HepG2 (cell line): ENCODE results near the gene TTN. TPM values are rescaled to one million over a fixed set of nuclear protein-coding genes. Genes with fewer than 3 reads are reported as not detected.

Source experiments
- ASH2L ChIP-seq: fragments of 300-600, 200-600 bp; sonication (generic); IDR thresholded peaks from 2 replicates; pipeline ENCODE4 v1.7.0; 2017; ENCODE audit warnings: low read depth, mild to moderate bottlenecking, moderate library complexity, mixed read lengths, low read length; ENCODE audit not compliant: insufficient read length
- FOXP1 ChIP-seq, 2 experiments: fragments of 450-650 bp in 1 of 2; IDR thresholded peaks; 2 replicates each; pipeline ENCODE4 v1.6.1; 2017 to 2018; ENCODE audit warnings: antibody characterized with exemption in 1 of 2
- GMEB1 ChIP-seq: sonication (generic); formaldehyde crosslinking; IDR thresholded peaks from 2 replicates; pipeline ENCODE4 v1.5.1; 2020; ENCODE audit warnings: missing genetic modification reagents, mild to moderate bottlenecking, borderline replicate concordance
- IRF9 ChIP-seq: sonication (generic); formaldehyde crosslinking; IDR thresholded peaks from 2 replicates; pipeline ENCODE4 v1.8.0; 2022; ENCODE audit warnings: missing genetic modification reagents, mild to moderate bottlenecking, borderline replicate concordance
- KAT2B ChIP-seq: fragments of 150-350 bp; IDR thresholded peaks from 2 replicates; pipeline ENCODE4 v1.6.1; 2014; ENCODE audit warnings: low read depth, low read length, borderline replicate concordance
- NBN ChIP-seq: fragments of 450-650 bp; conservative IDR thresholded peaks from 2 replicates; pipeline ENCODE4 v1.6.1; 2017
- NFE2L2 ChIP-seq: fragments of 150-350 bp; IDR thresholded peaks from 2 replicates; pipeline ENCODE4 v1.6.1; 2014; ENCODE audit warnings: low read length
- SALL1 ChIP-seq: sonication (generic); formaldehyde crosslinking; IDR thresholded peaks from 2 replicates; pipeline ENCODE4 v1.8.0; 2022; ENCODE audit warnings: mild to moderate bottlenecking, missing genetic modification reagents
- TCF7L2 ChIP-seq: IDR thresholded peaks from 2 replicates; pipeline ENCODE4 v1.6.1; 2011; ENCODE audit warnings: mild to moderate bottlenecking, low read depth, low read length, moderate library complexity
- ZBTB1 ChIP-seq: sonication (generic); formaldehyde crosslinking; IDR thresholded peaks from 2 replicates; pipeline ENCODE4 v1.4.0; 2020; ENCODE audit warnings: missing genetic modification reagents, borderline replicate concordance
- ZFP36L2 ChIP-seq: sonication (generic); formaldehyde crosslinking; IDR thresholded peaks from 2 replicates; pipeline ENCODE4 v1.4.0; 2020; ENCODE audit warnings: missing genetic modification reagents
- ZNF234 ChIP-seq: sonication (generic); formaldehyde crosslinking; conservative IDR thresholded peaks from 2 replicates; pipeline ENCODE4 v1.5.1; 2020; ENCODE audit warnings: mild to moderate bottlenecking, missing genetic modification reagents
- ZNF30 ChIP-seq: sonication (generic); formaldehyde crosslinking; IDR thresholded peaks from 2 replicates; pipeline ENCODE4 v1.5.0; 2020; ENCODE audit warnings: mild to moderate bottlenecking, missing genetic modification reagents
- ZNF329 ChIP-seq: sonication (generic); formaldehyde crosslinking; IDR thresholded peaks from 2 replicates; pipeline ENCODE4 v1.9.0; 2021; ENCODE audit warnings: low read depth, mild to moderate bottlenecking, missing genetic modification reagents
- ZNF513 ChIP-seq: sonication (generic); formaldehyde crosslinking; conservative IDR thresholded peaks from 2 replicates; pipeline ENCODE4 v1.5.0; 2020; ENCODE audit warnings: missing genetic modification reagents
- ZNF543 ChIP-seq: sonication (generic); formaldehyde crosslinking; IDR thresholded peaks from 2 replicates; pipeline ENCODE4 v1.4.0; 2020; ENCODE audit warnings: mild to moderate bottlenecking, missing genetic modification reagents
- ZNF597 ChIP-seq: sonication (generic); formaldehyde crosslinking; IDR thresholded peaks from 2 replicates; pipeline ENCODE4 v1.5.0; 2020; ENCODE audit warnings: missing genetic modification reagents
- ZNF83 ChIP-seq: sonication (generic); formaldehyde crosslinking; IDR thresholded peaks from 2 replicates; pipeline ENCODE4 v1.4.0; 2020; ENCODE audit warnings: missing genetic modification reagents, mild to moderate bottlenecking, borderline replicate concordance
- ZSCAN29 ChIP-seq: sonication (generic); formaldehyde crosslinking; conservative IDR thresholded peaks from 2 replicates; pipeline ENCODE4 v1.4.0; 2020; ENCODE audit warnings: mild to moderate bottlenecking, missing genetic modification reagents
- polyA plus RNA-seq, 8 experiments: library from polyadenylated mRNA; depleted of rRNA in 3 of 8; stranded (reverse) in 7 of 8; unstranded in 1 of 8; fragments of >200 nt; fragmentation: Illumina TruSeq in 4 of 8; extraction: Trizol in 4 of 8; gene quantifications; 2 replicates each; pipeline versions ENCODE4 v1.2.1 to v1.2.3, GENCODE V29; 2011 to 2016; ENCODE audit warnings: low read depth in 4 of 8, missing spikeins in 1 of 8, mixed read lengths in 1 of 8; ENCODE audit not compliant: insufficient read depth in 1 of 8
- total RNA-seq, 5 experiments: library from RNA; depleted of rRNA; stranded (reverse); fragments of >200 nt; fragmentation: Illumina TruSeq; extraction: Trizol; gene quantifications; 2 replicates each; pipeline ENCODE4 v1.2.3, GENCODE V29; 2016; ENCODE audit warnings: low read depth in 1 of 5
- TF ChIP-seq, protein P1 (sequence below): IDR thresholded peaks from 2 replicates; pipeline ENCODE4 v1.6.1; 2016; ENCODE audit warnings: low read depth, control low read depth

The TTN gene
- total and polyA plus RNA-seq, 2 of the 13 experiments (the other 11 are each of a cell fraction or from before 2014, with no cell fraction given) = under 0.01 TPM

GRCh38 chr2:178480227-178481181, 326.7 kb downstream of the TTN start, which contains the start of gene PLEKHA3 (continued):
- no peak for TF ChIP-seq ZNF597
- peak; percentile 74; the same call in 1 of the 2 replicates for TF ChIP-seq GMEB1 (CRISPR knock-in tag)
- TF ChIP-seq ZBTB1 = no peak
- TF ChIP-seq KAT2B = no peak
- TF ChIP-seq IRF9 = peak; percentile 50; the same call in 1 of the 2 replicates
- TF ChIP-seq NBN = no peak
- peak; percentile 46; the same call in 1 of the 2 replicates for TF ChIP-seq ZNF543
- peak; percentile 81 for TF ChIP-seq ZNF329 (CRISPR knock-in tag)
- TF ChIP-seq ZNF83 (CRISPR knock-in tag) = no peak
- 0 out of 2 replicates have a peak, but pooled peaks have one; percentile 40 for TF ChIP-seq ZNF513 (CRISPR knock-in tag)
- TF ChIP-seq ZNF30 (CRISPR knock-in tag) = no peak
- TF ChIP-seq NFE2L2 = no peak
- no peak for TF ChIP-seq ZNF234 (CRISPR knock-in tag)
- peak; percentile 83 for TF ChIP-seq SALL1
- peak; percentile 7; the same call in 1 of the 2 replicates for TF ChIP-seq ZSCAN29 (CRISPR knock-in tag)
- TF ChIP-seq, protein P1, sequence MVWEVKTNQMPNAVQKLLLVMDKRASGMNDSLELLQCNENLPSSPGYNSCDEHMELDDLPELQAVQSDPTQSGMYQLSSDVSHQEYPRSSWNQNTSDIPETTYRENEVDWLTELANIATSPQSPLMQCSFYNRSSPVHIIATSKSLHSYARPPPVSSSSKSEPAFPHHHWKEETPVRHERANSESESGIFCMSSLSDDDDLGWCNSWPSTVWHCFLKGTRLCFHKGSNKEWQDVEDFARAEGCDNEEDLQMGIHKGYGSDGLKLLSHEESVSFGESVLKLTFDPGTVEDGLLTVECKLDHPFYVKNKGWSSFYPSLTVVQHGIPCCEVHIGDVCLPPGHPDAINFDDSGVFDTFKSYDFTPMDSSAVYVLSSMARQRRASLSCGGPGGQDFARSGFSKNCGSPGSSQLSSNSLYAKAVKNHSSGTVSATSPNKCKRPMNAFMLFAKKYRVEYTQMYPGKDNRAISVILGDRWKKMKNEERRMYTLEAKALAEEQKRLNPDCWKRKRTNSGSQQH = no peak
- TF ChIP-seq TCF7L2 = no peak
- TF ChIP-seq FOXP1 (IDR thresholded peaks at IDR 0.05) = no peak
- no peak for TF ChIP-seq FOXP1 (CRISPR knock-in tag; IDR thresholded peaks at IDR 0.05)
- no peak for TF ChIP-seq ZFP36L2
- TF ChIP-seq ASH2L = peak; percentile 79
